ENCODE results near the gene IQGAP2. TPM values are rescaled to one million over a fixed set of nuclear protein-coding genes. Genes with fewer than 3 reads are reported as not detected.

Gene IQGAP2
- total and polyA plus RNA-seq, 9 of the 15 experiments (the other 6 are each of a cell fraction or from before 2014, with no cell fraction given): 8.7 to 23.2 (median 17.4) TPM

DNA sequence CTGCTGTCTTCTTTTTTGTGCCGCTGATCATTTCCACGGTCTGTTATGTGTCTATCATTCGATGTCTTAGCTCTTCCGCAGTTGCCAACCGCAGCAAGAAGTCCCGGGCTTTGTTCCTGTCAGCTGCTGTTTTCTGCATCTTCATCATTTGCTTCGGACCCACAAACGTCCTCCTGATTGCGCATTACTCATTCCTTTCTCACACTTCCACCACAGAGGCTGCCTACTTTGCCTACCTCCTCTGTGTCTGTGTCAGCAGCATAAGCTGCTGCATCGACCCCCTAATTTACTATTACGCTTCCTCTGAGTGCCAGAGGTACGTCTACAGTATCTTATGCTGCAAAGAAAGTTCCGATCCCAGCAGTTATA, 329.9 kb downstream of the IQGAP2 start:
- H4K20me1 ChIP-seq (replicated peaks; ENCODE audit: control insufficient read depth, insufficient read depth, low read length): no peaks in the 10 kb centered on the region
- H2AFZ ChIP-seq (ENCODE audit: low read depth, low read length): no peak overlapping the region
- peaks cover 0 to 15% of the 10 kb centered on the region in 2 experiments; a peak in 3 of 5 replicates for H3K4me1 ChIP-seq (replicated peaks in 1 of 2; ENCODE audit: control insufficient read depth in 2 of 2, insufficient read depth in 2 of 2, low read length in 2 of 2)
- no peaks in the 10 kb centered on the region for H3K9me1 ChIP-seq (ENCODE audit: control insufficient read depth, insufficient read depth, low read length)
- H3K79me2 ChIP-seq (ENCODE audit: control insufficient read depth, insufficient read depth, low read length): no peaks in the 10 kb centered on the region
- FAIRE-seq (no peak), ATAC-seq (no peak), DNase-seq (ENCODE audit: extremely low read depth in 1 of 4, low spot score in 3 of 4) (no peak)
- peaks cover 4% of the 10 kb centered on the region; the same call in 1 of the 2 replicates for H3K9me3 ChIP-seq (replicated peaks; ENCODE audit: control insufficient read depth, insufficient read depth, low read depth, low read length)
- no peak overlapping the region for H3K4me2 ChIP-seq (ENCODE audit: insufficient read depth, low read length)
- no peaks in the 10 kb centered on the region for H3K27me3 ChIP-seq (ENCODE audit: control insufficient read depth in 2 of 2, insufficient read depth in 2 of 2, low read length in 2 of 2)
- H3K9ac ChIP-seq (ENCODE audit: insufficient read depth in 1 of 2, low read depth in 2 of 2, low read length in 2 of 2): no peak overlapping the region
- H3K27ac ChIP-seq (ENCODE audit: extremely low read depth, low read depth, low read length): no peak overlapping the region
- BruUV-seq (replicated peaks): no TSS peak
- intact Hi-C loops (cut with micrococcal nuclease) (no loop called here), in situ Hi-C loops (cut with MboI) (no loop called here)
- H3K36me3 ChIP-seq (ENCODE audit: control insufficient read depth, insufficient read depth, low read length): peaks cover 18% of the 10 kb centered on the region
- no peak overlapping the region for H3K4me3 ChIP-seq
- POLR2A ChIA-PET: interaction anchor here (0.6 to 1.1 kb wide), 2 partner anchors 15 to 331 kb away, joined by 4 to 5 read pairs; no protein-coding TSS in a partner anchor
- 84% methylated on average over 13 of the region's 13 CpGs for WGBS (ENCODE audit: insufficient coverage, low coverage, missing lambda C conversion rate)
- CTCF ChIA-PET (ENCODE audit: low intra/inter-chr PET ratio): no interaction called here
- TF ChIP-seq, protein P1, sequence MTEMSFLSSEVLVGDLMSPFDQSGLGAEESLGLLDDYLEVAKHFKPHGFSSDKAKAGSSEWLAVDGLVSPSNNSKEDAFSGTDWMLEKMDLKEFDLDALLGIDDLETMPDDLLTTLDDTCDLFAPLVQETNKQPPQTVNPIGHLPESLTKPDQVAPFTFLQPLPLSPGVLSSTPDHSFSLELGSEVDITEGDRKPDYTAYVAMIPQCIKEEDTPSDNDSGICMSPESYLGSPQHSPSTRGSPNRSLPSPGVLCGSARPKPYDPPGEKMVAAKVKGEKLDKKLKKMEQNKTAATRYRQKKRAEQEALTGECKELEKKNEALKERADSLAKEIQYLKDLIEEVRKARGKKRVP (CRISPR knock-in tag; IDR thresholded peaks at IDR 0.05): no peak
- no peak for TF ChIP-seq GTF2E2 (tag; IDR thresholded peaks at IDR 0.05)
- no peak for TF ChIP-seq HDAC8 (tag; IDR thresholded peaks at IDR 0.05)
- no peak for TF ChIP-seq TCF3 (CRISPR knock-in tag; IDR thresholded peaks at IDR 0.05)
- TF ChIP-seq FOXJ2 (tag; IDR thresholded peaks at IDR 0.05): no peak
- no peak for TF ChIP-seq TSC22D4 (tag; IDR thresholded peaks at IDR 0.05)
- TF ChIP-seq PHTF2 (CRISPR knock-in tag; IDR thresholded peaks at IDR 0.05): no peak
- TF ChIP-seq STAG1 (CRISPR knock-in tag; IDR thresholded peaks at IDR 0.05; ENCODE audit: borderline replicate concordance): no peak
- TF ChIP-seq, protein P2, sequence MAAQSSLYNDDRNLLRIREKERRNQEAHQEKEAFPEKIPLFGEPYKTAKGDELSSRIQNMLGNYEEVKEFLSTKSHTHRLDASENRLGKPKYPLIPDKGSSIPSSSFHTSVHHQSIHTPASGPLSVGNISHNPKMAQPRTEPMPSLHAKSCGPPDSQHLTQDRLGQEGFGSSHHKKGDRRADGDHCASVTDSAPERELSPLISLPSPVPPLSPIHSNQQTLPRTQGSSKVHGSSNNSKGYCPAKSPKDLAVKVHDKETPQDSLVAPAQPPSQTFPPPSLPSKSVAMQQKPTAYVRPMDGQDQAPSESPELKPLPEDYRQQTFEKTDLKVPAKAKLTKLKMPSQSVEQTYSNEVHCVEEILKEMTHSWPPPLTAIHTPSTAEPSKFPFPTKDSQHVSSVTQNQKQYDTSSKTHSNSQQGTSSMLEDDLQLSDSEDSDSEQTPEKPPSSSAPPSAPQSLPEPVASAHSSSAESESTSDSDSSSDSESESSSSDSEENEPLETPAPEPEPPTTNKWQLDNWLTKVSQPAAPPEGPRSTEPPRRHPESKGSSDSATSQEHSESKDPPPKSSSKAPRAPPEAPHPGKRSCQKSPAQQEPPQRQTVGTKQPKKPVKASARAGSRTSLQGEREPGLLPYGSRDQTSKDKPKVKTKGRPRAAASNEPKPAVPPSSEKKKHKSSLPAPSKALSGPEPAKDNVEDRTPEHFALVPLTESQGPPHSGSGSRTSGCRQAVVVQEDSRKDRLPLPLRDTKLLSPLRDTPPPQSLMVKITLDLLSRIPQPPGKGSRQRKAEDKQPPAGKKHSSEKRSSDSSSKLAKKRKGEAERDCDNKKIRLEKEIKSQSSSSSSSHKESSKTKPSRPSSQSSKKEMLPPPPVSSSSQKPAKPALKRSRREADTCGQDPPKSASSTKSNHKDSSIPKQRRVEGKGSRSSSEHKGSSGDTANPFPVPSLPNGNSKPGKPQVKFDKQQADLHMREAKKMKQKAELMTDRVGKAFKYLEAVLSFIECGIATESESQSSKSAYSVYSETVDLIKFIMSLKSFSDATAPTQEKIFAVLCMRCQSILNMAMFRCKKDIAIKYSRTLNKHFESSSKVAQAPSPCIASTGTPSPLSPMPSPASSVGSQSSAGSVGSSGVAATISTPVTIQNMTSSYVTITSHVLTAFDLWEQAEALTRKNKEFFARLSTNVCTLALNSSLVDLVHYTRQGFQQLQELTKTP (IDR thresholded peaks at IDR 0.05; ENCODE audit: low read depth in 1 of 2, partially characterized antibody in 2 of 2): no peak
